HG03457 (cell line): Measurements from ENCODE around the gene IRAK4.

Experiments used
- ATAC-seq: cut with Tn5 transposase; IDR thresholded peaks from one replicate; pipeline ENCODE4 v1.9.1; 2021; ENCODE audit warnings: moderate number of reproducible peaks; ENCODE audit not compliant: unreplicated experiment

IRAK4 gene

DNA sequence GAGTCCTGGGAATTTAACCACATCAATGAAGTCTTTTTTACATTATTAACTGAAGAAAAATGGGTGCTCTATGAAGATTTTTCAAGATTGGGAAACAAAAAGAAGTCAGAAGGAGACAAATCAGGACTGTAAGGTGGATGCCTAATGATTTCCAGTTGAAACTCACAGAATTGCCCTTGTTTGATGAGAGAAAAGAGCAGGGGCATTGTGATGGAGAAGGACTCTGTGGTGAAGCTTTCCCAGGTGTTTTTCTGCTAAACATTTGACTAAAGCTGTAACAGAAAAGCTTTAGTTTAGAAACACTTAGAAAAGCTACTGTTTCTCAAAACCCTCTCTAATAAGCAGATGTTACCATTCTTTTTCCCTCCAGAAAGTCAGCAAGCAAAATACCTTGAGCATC is 5.8 kb downstream of the IRAK4 start:
- no peak for ATAC-seq

DNA sequence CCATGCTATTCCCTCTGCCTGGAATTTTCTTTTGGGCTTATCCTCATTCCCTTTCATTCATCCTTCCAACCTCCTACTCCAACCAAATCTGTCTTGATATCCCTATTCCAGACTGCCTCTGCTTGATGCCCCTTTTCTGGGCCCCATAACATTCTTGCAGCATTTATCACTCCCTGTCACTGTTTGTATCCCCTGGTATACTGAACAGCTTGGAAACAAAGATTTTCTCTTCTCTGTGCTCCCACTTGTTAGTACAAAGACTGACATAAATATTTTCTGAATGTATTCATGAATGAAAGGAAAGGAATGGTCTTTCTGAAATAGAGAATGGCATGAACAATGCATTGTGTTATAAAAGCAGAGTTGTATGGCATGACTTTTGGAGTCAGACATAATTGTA is 7.5 kb downstream of the IRAK4 start:
- ATAC-seq: no peak

DNA sequence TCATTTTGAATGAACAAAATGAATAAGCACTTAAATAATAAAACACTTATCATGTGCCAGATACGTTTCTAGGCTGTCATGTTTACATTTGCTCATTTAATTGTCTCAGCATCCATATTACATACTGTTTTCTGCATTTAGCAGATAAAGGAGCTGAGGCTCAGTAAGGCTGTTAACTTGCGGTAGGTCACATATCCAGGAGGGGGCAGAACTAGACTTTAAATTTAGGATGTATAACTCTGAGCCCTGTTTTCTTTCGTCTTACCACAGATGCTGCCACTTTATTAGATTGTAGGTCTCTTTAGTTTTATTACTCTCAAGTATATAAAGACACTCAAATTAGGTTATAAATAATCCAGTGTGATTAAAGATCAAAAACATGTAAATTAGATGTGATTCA is 17.7 kb downstream of the IRAK4 start:
- ATAC-seq: no peak

DNA sequence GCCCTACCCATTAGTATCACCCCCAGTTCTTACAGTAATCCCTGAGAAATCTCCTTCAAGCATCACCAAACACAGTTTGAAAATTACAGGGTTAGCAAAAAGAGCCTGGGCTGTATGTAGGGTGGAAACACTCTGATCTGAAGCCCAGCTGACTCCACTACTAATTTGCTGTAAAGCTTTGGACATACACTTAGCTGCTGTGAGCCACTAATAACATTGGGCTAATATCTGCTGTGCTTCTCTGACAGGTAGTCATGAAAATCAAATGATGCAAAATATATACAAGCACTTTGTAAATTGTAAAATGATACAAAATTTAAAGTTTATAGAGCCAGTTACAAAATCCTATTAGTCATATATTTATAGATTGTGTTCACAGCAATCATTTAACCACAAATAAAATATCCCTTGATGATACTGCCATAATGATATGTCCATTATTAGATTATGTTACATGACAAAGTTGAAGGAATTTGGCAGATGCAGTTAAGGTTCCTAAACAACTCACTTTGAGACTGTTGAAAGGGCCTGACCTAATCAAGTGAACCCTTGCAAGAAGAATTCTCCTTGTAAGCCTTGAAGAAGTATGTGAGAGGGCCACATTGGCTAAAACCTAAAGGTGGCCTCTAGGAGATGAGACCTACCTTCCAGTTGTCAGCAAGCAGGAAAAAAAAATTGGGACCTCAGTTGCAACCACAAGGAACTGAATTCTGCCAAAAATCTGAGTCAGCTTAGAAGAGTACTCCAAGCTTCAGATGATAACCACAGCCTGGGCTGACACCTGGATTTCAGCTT is 28.3 kb downstream of the IRAK4 start:
- no peak for ATAC-seq

DNA sequence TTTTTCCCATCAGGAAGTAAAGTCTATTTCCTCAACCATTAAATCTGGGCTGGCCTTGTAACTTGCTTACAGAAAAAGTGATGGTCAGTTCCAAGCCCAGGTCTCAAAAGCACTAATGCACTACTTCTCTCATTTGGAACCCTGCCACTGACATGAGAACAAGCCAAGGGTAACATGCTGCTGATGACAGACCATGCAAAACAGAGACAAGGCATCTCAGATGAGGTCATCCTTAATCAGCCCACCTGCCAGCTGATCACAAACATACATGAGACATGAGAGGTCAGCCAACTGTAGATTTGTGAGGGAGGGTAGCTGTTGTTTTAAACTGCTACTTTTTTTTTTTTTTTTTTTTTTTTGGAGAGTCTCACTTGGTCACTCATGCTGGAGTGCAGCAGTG is 31.2 kb downstream of the IRAK4 start:
- no peak for ATAC-seq

DNA sequence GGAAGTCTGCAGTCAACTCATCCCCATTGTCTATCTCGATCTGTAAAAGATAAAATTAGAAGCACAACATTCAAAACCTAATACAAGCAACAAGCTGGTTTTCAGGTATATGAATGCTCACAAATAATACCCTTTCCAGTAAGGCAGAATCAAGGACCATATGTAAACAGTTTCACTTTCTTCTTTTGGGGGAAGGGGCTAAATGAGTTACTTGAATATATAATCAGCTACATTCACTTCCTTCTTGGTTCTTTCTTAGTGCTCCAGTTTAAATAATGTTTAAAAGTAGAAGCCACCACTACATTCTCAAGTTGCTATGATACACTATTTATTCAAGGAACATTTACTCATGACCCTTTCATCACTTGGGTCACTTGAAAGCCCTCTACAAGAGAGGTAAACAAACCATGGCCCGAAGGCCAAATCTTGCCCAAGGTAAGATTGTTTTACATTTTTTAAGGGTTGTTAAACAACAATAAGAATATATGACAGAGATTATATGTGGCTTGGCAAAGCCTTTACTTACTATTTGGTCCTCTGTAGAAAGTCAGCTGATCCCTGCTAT is 37.0 kb downstream of the IRAK4 start:
- no peak for ATAC-seq

DNA sequence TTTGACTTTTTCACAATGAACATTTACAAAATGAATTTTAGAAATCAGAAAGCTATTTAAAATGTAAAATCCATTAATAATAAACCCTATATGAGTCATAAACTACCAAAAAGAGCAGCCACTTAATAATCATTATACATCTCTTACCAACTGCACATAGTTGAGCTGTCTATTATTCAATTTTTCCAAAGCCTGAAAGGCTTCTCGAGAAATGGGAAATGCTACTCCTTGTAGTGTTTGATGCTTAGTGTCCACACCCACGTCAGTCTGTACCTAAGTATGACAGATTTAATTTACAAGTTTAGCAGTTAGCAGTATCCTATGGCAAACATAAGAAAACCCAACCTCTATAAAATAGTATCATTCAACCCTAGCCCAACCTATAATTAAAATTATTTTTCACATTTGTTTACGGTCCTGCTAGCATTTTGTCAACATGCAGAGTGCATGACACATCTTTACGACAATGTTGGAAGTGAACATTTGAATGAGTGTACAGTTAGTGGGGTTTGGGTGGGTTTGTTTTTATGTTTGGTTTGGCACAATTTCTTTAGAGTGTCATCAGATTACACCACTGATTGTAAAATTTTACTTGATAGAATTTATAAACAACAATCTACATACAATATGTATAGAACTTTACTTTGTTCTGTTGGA is 38.9 kb downstream of the IRAK4 start:
- no peak for ATAC-seq

DNA sequence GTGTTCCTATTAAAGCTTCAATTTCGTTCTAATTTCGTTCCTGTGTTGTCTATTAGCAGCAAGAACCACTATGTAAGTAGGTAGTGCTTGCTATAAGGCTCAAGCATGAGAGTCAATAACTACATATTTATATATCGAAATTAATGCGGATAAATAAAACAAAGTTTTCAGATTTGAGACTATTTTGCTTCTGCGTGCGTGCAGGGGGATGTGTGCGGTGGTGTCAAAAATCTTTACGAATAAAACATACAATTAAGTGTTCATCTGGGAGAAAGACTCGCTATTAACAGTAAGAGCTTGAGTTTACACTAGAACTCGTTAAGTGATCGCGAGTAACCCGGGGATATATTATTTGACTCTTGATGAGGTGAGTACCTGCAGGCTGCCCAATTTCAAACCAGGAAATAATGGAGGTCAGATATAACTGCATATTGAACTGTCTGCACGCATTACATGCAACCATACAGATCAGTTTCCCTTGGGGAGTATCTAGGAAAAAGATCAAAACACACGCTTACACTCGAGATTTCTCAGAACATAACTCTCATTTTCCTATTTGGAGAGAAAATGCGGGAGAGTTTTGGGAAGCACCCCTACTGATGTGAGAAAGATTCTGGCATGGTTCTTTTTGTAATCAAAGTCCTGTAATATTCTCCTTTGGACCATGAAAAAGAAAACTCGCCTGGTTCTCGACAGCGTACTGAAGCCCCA is 46.6 kb downstream of the IRAK4 start:
- ATAC-seq: no peak

DNA sequence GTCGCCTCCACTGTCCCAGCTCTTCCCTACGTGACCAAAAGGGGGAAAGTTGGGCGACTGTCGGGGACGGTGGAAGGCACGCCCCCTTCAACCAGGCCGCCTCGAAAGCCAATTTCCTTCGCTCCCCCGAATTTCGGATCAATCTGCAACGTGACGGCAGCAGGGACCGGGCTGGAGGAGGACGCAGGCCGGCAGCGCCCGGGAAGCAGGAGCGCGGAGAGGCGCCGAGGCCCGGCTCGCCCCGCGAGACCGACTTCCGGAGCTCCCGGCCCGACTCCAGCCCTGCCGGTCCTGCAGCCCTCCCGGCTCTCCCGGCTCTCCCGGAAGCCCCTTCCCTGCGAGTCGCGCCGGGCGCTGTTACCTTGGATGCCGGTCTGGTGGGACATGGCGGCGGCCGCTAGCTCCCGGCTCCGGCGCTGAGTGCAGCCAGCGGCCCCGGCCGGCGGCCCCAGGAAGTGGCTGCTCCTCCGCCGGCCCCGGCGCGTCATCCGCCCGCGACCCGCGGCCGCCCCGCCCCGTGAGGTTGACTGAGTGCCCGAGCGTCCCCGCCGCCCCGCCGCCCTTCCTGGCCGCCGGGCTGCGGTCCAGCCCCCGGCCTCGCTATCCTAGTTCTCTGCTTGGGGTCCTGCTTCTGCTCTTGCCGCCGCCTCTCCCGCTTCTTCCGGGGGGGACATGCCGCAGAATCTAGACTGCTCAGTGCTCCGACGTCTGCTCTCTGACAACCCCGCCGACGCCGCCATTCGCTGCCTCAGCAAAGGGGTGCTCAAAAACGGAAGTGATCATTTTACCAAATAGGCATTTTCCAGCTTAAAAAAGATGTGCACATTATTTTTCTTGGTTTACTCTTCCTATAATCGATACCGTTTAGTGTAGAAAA is 47.3 kb downstream of the IRAK4 start, which contains the start of gene TWF1:
TSS of gene TWF1 (minus strand) at position 458 of the 877 bp plus-strand sequence. CDS start at position 386, 72 bp downstream.
- peak; percentile 93 for ATAC-seq

DNA sequence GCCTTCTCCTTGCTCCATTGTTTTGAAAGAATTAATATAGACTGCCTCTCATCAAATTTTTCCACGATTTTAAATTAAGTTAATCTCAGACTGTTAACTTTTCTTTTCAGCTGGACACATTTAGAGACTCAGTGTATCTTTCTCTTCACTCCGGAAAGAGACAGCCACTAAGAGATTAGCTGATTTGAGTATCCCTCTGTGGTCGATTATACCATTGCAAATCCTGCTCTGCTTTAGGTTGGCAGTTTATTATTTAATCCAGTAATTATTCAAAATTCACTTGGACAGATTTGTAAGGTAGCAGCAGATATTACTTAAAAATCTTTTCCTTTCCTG is 48.0 kb downstream of the IRAK4 start:
- ATAC-seq: no peak

DNA sequence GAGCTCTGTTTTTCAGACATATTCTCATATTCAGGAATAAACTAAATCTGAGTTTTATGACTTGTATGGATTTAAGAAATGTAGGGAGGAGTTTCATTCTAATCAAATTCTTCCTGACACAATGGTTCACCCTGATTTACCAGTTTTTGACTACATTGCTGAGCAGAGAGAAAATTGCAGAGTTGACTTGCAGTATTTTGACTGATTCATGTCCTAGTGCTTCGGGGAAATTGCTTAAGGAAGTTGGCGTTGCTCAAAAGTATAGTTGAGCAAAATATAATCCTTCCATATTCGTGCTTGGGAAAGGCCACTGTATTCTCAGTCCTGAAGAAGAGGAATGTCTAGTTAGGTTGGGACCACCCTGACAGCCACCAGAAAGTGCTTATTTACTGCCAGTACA is 48.6 kb downstream of the IRAK4 start:
- ATAC-seq: no peak

DNA sequence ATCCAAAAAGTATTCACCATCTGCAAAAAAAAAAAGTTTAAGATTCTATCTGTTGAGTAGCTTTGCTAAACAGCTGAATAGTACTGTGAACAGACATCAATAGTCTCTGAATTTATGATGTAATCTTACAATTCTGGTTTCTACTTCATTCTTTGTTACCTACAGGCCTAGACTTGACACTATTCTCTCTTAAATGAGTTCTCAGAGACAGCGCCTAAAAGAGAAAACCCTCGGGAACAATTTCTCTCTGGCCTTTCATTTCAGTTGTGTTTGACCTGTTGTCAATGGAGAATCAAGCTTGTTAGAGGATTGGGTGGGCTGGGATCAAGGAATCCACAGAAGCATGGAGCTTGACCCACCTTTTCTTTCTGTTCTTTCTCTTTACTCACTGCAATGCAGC is 53.3 kb downstream of the IRAK4 start:
- no peak for ATAC-seq

DNA sequence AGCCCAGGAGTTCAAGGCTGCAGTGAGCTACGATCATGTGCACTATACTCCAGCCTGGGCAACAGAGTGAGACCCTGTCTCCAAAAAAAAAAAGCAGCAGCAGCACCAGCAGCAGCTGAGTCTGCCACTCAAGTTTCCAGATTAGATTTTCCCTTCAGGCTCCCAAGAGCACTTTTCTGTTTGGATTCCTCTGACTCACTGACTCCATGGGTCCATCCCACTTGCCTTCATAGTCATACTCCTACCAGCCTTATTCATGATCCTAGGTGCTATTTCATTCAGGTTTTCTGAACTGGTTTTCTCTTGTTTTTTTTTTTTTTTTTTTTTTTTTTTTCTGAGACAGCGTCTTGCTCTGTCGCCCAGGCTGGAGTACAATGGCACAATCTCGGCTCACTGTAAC is 54.2 kb downstream of the IRAK4 start:
- ATAC-seq: no peak

DNA sequence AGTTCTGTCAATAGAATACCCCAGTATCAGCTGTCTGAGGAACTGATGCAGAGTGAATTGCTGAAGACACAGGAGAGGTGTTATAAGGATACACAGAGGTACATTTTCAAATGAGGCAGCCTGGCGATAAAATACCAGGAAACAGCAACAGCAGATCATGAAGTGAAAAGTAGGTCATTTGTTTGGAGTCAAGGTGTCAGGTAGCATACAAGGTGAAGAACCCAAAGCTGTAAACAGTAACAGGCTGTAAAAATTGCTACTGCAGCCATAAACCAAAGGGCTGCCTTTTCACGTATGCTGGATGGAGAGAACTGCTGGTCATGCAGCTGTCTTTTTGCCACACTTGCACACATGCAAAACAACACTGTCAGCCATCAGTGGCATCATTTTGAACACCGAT is 56.7 kb downstream of the IRAK4 start:
- no peak for ATAC-seq

DNA sequence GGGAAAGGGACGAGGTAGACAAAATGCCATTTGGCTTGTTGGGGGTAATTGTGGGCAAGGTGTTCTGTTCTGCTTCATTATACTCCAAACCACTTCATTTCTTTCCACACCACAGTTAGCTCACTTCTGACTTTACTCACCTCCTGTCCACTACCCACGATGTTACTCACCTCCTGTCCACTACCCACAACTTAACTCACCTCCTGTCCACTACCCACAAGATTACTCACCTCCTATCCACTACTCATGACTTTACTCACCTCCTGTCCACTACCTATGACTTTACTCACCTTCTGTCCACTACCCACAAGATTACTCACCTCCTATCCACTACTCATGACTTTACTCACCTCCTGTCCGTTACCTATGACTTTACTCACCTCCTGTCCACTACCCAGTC is 57.4 kb downstream of the IRAK4 start:
- no peak for ATAC-seq

DNA sequence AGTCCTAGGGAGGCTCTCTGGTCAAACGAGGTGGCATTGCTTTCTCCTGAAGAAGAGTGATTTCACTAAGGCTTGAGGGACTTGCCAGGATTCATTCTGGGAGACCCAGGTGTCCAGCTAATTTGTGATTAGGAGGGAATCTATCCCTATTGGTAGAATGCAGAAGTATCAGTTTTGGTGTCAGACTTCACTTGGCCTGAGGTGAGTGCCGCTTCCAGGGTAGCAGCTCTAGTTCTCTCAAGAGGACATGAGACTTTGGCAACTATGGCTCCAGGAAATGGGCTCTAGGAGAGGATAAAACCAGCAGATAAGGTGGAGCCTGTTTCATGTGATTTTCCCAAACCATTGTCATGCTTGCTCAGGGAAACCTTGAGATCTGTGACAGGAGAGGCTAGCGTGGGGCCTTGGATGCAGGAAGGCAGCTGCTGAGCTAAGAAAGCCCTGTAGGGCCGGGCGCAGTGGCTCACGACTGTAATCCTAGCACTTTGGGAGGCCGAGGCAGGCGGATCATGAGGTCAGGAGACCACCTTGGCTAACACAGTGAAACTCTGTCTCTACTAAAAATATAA is 65.5 kb downstream of the IRAK4 start:
- no peak for ATAC-seq

DNA sequence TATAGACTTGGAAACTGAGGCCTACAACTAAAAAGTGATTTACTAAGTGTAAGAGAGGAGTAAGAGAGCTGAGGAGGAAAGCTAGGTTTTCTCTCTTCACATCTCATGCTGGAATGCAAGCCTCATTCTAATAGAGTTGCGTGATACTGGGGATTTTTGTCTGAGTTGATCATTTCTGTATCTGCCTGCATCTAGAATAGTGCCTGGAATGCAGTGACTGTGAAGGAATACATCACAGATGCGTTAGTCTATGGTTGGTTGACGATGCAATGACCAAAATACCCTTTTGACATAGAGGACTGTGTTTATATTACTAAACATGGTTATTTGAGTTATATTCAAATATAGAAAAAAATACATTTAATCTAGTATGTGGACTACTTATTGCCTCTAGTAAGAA is 67.9 kb downstream of the IRAK4 start:
- ATAC-seq: no peak

DNA sequence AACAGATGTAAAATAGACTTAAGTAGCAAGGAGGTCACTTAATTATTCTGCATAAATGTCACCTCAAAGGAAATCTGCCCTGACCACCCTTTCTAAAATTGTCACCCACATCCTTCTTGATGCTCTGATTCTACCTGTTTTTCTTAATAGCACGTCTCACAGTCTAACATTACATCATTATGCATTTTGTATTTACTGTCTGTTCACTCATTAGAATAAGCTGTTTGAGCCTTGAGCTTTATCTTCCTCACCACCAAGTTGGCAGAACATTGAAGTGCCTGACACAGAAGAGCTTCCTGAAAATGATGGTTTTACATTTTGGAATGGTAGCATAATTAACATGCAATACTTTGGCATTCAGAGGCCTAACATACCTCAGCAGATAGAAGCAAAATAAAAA is 68.3 kb downstream of the IRAK4 start:
- no peak for ATAC-seq

DNA sequence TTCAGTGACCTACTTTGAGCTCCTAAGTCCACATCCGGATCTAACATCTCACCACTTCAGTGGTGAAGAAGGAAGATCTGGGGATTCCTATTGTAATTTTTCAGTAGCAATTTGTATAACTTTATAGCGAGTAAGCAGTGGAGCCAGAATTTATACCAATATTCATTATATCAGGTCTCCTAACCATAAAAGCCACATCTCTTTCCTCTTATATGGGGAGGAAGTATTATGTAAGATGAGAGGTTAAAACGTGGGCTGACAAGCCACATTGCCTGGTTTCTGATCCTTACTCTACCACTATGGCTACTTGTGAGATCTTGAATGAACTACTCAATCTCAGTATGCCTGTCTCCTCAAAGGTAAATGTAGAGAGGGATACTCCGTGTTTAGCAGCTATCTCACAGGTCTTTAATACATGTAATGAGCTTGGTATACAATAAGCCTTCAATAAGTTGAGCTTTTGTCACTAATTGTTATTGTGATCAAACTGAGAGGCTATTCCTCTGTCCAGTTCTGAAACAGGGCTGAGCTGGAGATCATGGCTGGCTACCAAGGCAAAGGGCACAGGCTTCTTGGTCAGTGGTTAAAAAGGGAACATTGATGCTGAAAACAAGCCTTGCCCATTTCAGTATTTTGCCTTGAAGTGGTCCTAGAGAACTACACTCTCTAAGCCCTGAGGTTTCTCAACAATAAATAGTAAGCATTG is 73.9 kb downstream of the IRAK4 start:
- no peak for ATAC-seq

DNA sequence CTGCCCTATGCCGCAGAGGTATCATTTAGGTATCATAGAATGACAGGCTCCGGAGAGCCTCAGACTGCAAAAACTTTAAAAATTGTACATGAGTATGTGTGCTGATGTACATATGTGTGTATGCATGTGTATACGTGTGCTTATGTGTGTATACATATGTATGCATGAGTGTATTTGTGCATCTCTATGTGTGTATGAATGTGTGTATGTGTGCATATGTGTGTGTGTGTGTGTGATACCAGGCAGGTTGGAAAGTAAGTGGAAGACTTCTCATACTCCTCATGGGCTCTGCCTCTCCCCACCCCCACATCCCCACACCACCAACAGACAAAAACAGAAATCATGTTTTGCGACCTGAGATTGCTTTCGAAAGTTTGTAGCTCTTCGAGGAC is 76.5 kb downstream of the IRAK4 start:
- no peak for ATAC-seq
